NB4 (cell line): ENCODE measurements around the gene RIC1.

ENCODE experiments used
- POLR2A ChIP-seq: IDR thresholded peaks from 2 replicates; pipeline ENCODE4 v1.6.1; 2011; ENCODE audit warnings: mild to moderate bottlenecking; ENCODE audit not compliant: insufficient read length; ENCODE audit errors: extremely low read depth
- TF ChIP-seq, protein P1 (sequence below): IDR thresholded peaks from one replicate; pipeline ENCODE4 v1.5.1; 2012; ENCODE audit warnings: low read depth, low read length

GRCh38 chr9:5715548-5716127, 86.7 kb downstream of the RIC1 start:
- TF ChIP-seq, protein P1, sequence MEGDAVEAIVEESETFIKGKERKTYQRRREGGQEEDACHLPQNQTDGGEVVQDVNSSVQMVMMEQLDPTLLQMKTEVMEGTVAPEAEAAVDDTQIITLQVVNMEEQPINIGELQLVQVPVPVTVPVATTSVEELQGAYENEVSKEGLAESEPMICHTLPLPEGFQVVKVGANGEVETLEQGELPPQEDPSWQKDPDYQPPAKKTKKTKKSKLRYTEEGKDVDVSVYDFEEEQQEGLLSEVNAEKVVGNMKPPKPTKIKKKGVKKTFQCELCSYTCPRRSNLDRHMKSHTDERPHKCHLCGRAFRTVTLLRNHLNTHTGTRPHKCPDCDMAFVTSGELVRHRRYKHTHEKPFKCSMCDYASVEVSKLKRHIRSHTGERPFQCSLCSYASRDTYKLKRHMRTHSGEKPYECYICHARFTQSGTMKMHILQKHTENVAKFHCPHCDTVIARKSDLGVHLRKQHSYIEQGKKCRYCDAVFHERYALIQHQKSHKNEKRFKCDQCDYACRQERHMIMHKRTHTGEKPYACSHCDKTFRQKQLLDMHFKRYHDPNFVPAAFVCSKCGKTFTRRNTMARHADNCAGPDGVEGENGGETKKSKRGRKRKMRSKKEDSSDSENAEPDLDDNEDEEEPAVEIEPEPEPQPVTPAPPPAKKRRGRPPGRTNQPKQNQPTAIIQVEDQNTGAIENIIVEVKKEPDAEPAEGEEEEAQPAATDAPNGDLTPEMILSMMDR: no peak
- TF ChIP-seq POLR2A: no peak
